Right atrium auricular region (tissue), 2 donors: ENCODE results near the gene DHRS13. TPM values are rescaled to one million over a fixed set of nuclear protein-coding genes. Genes with fewer than 3 reads are reported as not detected.

ENCODE experiments used
- DNase-seq: peaks from one replicate; pipeline ENCODE4 v3.0.0-alpha.2; 2019; ENCODE audit warnings: low spot score
- H3K27ac ChIP-seq, 2 donors: fragments of 200-600 bp; sonication (generic); 1 replicate in 1 of 2; 2 replicates in 1 of 2; pipeline ENCODE4 v1.5.1; 2016 to 2019
- H3K27me3 ChIP-seq, 2 donors: fragments of 200-600 bp; sonication (generic); one replicate each; pipeline versions ENCODE4 v1.5.1 to v1.6.0; 2017 to 2019
- H3K36me3 ChIP-seq: fragments of 200-600 bp; sonication (generic); one replicate; pipeline ENCODE4 v1.5.1; 2016
- H3K4me1 ChIP-seq, 2 donors: fragments of 200-600 bp; sonication (generic); one replicate each; pipeline versions ENCODE4 v1.5.1 to v1.6.0; 2017 to 2019
- H3K4me3 ChIP-seq, 2 donors: fragments of 200-600 bp; sonication (generic); 1 replicate in 1 of 2; 2 replicates in 1 of 2; pipeline ENCODE4 v1.5.1; 2017 to 2019; ENCODE audit warnings: mild to moderate bottlenecking in 1 of 2, moderate library complexity in 1 of 2
- H3K9me3 ChIP-seq, 2 donors: fragments of 200-600 bp; sonication (generic); one replicate each; pipeline ENCODE4 v1.5.1; 2019
- total RNA-seq, 2 donors: library from RNA; depleted of rRNA; stranded (reverse); fragments of >200 nt; gene quantifications; one replicate each; pipeline ENCODE4 v1.1.0, GENCODE V29; 2016
- TF ChIP-seq, protein P1 (sequence below), 2 donors: fragments of 200-600 bp; sonication (generic); IDR thresholded peaks; one replicate each; pipeline ENCODE4 v1.5.1; 2019; ENCODE audit warnings: antibody characterized with exemption in 2 of 2

The DHRS13 gene
- total RNA-seq, 2 donors from 2014 or later, result 2.5 to 3.9 TPM

DNA sequence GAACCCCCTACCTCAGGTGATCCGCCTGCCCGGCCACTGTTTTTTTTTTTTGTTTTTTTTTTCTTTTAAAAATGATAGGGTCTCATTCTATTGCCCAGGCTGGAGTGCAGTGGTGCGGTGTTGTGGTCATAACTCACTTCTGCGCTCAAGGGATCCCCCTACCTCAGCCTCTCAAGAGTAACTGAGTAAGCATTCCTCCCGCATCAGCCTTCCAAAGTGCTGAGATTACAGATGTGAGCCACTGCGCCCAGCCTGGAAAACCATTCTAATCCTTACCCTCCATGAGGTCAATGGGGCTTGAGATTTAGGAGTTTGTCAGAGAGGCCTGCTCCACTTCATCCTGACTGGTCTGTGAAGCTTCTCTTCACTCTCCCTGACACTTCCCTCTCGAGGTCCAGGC lies 35.6 kb downstream of the DHRS13 start:
- Histone ChIP-seq H3K4me1 (no peaks in the 10 kb centered on the region), H3K36me3 (no peaks in the 10 kb centered on the region), H3K27ac (no peak overlapping the region), H3K4me3 (no peak overlapping the region), H3K9me3 (no peaks in the 10 kb centered on the region), H3K27me3 (no peaks in the 10 kb centered on the region)
- TF ChIP-seq, protein P1, sequence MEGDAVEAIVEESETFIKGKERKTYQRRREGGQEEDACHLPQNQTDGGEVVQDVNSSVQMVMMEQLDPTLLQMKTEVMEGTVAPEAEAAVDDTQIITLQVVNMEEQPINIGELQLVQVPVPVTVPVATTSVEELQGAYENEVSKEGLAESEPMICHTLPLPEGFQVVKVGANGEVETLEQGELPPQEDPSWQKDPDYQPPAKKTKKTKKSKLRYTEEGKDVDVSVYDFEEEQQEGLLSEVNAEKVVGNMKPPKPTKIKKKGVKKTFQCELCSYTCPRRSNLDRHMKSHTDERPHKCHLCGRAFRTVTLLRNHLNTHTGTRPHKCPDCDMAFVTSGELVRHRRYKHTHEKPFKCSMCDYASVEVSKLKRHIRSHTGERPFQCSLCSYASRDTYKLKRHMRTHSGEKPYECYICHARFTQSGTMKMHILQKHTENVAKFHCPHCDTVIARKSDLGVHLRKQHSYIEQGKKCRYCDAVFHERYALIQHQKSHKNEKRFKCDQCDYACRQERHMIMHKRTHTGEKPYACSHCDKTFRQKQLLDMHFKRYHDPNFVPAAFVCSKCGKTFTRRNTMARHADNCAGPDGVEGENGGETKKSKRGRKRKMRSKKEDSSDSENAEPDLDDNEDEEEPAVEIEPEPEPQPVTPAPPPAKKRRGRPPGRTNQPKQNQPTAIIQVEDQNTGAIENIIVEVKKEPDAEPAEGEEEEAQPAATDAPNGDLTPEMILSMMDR (IDR thresholded peaks at IDR 0.05), result no peak
- DNase-seq, result no peak

DNA sequence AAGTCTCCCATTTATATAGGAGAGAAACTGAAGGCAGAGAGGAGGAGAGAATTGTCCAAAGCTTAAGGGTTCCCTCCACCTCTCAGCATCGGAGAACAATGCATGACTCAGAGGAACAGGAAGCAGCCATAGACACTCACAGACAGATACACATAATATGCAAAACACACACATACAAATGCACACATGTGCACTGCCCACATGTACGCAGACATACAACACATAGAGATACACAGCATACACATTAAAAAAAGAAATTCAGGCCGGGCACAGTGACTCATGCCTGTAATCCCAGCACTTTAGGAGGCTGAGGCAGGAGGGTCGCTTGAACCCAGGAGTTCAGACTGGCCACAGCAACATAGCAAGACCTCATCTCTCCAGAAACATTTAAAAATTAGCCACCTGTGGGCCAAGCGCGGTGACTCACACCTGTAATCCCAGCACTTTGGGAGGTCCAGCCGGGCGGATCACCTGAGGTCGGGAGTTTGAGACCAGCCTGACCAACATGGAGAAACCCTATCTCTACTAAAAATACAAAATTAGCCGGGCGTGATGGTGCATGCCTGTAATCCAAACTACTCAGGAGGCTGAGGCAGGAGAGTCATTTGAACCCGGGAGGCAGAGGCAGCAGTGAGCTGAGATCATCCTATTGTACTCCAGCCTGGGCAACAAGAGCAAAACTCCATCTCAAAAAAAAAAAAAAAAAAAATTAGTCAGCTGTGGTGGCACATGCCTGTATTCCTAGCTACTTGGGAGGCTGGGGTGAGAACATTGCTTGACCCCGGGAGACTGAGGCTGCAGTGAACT lies 36.7 kb downstream of the DHRS13 start:
- no peaks in the 10 kb centered on the region for H3K4me1 ChIP-seq
- no peak overlapping the region for H3K27ac ChIP-seq
- no peaks in the 10 kb centered on the region for H3K27me3 ChIP-seq
- DNase-seq, result no peak
- H3K4me3 ChIP-seq, result no peak overlapping the region
- H3K36me3 ChIP-seq, result no peaks in the 10 kb centered on the region
- H3K9me3 ChIP-seq, result no peaks in the 10 kb centered on the region
- TF ChIP-seq, protein P1 (IDR thresholded peaks at IDR 0.05), result no peak

DNA sequence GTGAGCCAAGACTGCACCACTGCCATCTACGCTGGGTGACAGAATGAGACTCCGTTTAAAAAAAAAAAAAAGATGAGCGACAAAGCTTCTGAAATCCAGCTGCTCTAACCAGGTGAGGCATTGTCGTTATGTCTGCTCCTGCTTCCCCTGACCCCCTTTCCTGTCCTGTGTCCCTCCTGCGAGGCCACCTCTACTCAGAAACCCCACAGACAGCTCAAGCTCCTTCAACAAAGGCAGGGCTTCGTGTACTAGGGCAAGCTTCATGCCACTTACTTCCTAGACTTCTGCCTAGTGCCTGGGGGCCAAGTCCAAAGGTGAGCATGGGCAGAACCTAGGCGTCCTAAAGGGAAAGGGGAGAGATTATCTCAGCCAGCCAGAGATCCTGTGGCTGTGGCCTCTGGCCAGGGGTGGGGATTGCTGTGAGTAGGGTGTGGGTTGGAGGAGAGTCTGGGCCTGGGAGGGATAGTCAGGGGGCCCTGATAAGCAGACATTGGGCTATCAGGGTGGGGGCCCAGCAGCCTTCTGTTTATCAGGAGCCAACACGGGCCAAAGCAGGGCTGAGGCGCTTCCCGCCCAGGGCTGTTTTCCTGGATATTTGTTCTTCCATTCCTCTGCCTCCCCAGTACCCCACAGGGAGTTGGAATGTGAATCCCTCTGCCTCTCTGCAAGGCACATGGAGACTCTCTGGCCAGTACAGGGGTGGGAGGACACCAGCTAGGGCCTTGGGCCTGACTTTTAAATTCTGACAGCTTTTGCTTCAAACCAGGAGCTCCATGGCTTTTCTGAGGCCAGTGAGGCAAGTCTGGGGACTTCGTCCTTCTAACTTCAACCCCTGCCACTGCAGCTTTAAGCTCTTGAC lies 37.7 kb downstream of the DHRS13 start:
- no peaks in the 10 kb centered on the region for H3K9me3 ChIP-seq
- DNase-seq, result no peak
- no peaks in the 10 kb centered on the region for H3K27me3 ChIP-seq
- TF ChIP-seq, protein P1 (IDR thresholded peaks at IDR 0.05), result no peak
- no peaks in the 10 kb centered on the region for H3K4me1 ChIP-seq
- H3K27ac ChIP-seq, result no peak overlapping the region
- H3K36me3 ChIP-seq, result peaks cover 7% of the 10 kb centered on the region
- no peak overlapping the region for H3K4me3 ChIP-seq

DNA sequence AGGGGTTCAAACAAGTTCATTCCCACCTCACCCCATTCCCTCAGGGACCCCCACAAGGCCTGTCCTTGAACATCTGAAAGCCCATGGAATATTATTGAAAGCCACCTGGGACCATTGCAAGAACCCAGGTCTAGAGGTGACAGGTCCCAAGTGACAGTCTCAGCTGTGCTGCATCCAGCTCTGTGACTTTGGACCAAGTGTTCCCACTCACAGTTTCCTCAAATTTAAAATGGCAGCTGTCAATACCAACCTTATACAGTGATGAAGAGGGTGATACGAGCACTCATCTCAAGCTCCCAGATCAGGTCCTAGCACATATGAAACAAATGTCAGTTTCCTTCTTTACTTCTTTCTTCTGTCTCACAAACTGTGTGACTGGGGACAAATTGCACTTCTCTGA lies 38.9 kb downstream of the DHRS13 start:
- Histone ChIP-seq H3K27ac (no peak overlapping the region), H3K27me3 (no peaks in the 10 kb centered on the region), H3K4me1 (no peaks in the 10 kb centered on the region), H3K4me3 (no peak overlapping the region), H3K9me3 (no peaks in the 10 kb centered on the region), H3K36me3 (peaks cover 20% of the 10 kb centered on the region)
- no peak for DNase-seq
- TF ChIP-seq, protein P1 (IDR thresholded peaks at IDR 0.05), result no peak

DNA sequence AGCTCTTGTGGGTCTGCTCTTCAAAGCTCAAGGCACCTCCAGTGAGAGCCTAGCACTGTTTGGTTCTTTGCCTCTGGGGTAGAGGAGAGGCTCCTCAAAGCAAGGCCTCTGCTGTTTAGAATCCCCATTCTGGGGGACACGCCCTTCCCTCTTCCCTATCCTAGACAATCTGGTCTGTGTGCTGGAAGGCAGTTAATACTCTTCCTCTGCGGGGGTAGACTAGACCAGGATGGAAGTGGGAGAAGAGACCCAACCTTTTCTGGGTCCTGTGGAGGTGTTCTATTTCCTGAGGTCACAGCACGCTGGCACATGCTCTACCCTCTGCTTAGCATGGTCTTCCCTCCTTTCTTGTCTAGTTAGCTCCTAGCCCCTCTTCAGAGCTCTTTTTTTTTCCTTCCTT lies 40.3 kb downstream of the DHRS13 start:
- Histone ChIP-seq H3K27ac (no peak overlapping the region), H3K4me1 (no peaks in the 10 kb centered on the region), H3K9me3 (no peaks in the 10 kb centered on the region), H3K36me3 (peaks cover 34% of the 10 kb centered on the region), H3K4me3 (no peak overlapping the region), H3K27me3 (no peaks in the 10 kb centered on the region)
- TF ChIP-seq, protein P1 (IDR thresholded peaks at IDR 0.05), result no peak
- DNase-seq, result no peak
